Breast epithelium (tissue), 3 donors: ENCODE measurements around the gene PUM1.
"Not testable (repeated sequence)": the region's sequence is repeated elsewhere in the genome, so short reads cannot be mapped to it uniquely, and the experiment has no call there.

Source experiments
- CTCF ChIP-seq, 3 donors: fragments of 450-650 bp; IDR thresholded peaks; one replicate each; pipeline ENCODE4 v1.5.1; 2016 to 2017; ENCODE audit warnings: antibody characterized with exemption in 3 of 3, mild to moderate bottlenecking in 3 of 3, moderate library complexity in 3 of 3
- POLR2AphosphoS5 ChIP-seq, 3 donors: sonication (generic); formaldehyde crosslinking; IDR thresholded peaks; one replicate each; pipeline ENCODE4 v1.6.1; 2017; ENCODE audit warnings: antibody characterized with exemption in 3 of 3

GRCh38 chr1:30948813-30949486 is 116.6 kb downstream of the PUM1 start:
- TF ChIP-seq CTCF, POLR2AphosphoS5 (IDR thresholded peaks at IDR 0.05): not testable (repeated sequence)
